Measurements from ENCODE around the gene ADGRG6. TPM values are rescaled to one million over a fixed set of nuclear protein-coding genes. Genes with fewer than 3 reads are reported as not detected.

Gene ADGRG6
- total and polyA plus RNA-seq, 2 of the 8 experiments (the other 6 are each of a cell fraction or from before 2014, with no cell fraction given) = 1.1 to 6.2 TPM

DNA sequence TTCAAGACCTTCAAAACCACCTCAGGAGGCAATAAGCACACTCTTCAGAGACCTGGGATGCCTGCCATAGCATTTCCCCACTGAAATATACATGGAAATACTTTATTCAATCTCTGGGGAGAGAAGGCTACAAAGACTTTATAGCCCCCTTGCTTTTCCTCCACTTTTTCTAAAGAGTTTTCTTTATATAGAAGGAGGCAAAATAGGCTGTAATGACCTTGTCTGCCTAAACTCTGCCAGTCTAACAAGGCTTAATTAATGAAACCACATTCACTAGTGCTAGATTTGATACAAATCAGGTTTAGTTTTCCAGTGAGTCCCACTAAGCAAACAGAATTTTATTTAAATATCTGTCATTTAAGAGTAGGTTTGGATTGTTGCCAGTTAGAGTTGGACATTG, 114.9 kb downstream of the ADGRG6 start (continued):
- TF ChIP-seq BCL11A (IDR thresholded peaks at IDR 0.05; ENCODE audit: low read depth in 2 of 2, low read length in 2 of 2) = no peak

Measured in H1 (cell line).